Sigmoid colon (tissue), 4 donors: ENCODE measurements around the gene F8.
"Not testable (repeated sequence)": the region's sequence is repeated elsewhere in the genome, so short reads cannot be mapped to it uniquely, and the experiment has no call there.

Source experiments
- CTCF ChIP-seq, 4 experiments: fragments of 450-650 bp in 3 of 4; fragments of 200-600 bp in 1 of 4; IDR thresholded peaks; one replicate each; pipeline ENCODE4 v1.5.1; 2016 to 2019; ENCODE audit warnings: antibody characterized with exemption in 4 of 4, mild to moderate bottlenecking in 3 of 4, moderate library complexity in 2 of 4
- POLR2AphosphoS5 ChIP-seq, 4 donors: sonication (generic); formaldehyde crosslinking; IDR thresholded peaks; one replicate each; pipeline ENCODE4 v1.6.1; 2017; ENCODE audit warnings: antibody characterized with exemption in 4 of 4

- TF ChIP-seq CTCF, POLR2AphosphoS5 (IDR thresholded peaks at IDR 0.05): not testable (repeated sequence)
Observed at GRCh38 chrX:154939265-154939664, 83.3 kb downstream of the F8 start.
